GM19351 (cell line): ENCODE measurements around the gene HECTD4.
"Not testable (repeated sequence)": the region's sequence is repeated elsewhere in the genome, so short reads cannot be mapped to it uniquely, and the experiment has no call there.

Source experiments
- ATAC-seq: cut with Tn5 transposase; IDR thresholded peaks from one replicate; pipeline ENCODE4 v1.9.1; 2021; ENCODE audit warnings: mild to moderate bottlenecking, moderate library complexity; ENCODE audit not compliant: unreplicated experiment

The HECTD4 gene

GRCh38 chr12:112226768-112227167, 155.5 kb downstream of the HECTD4 start:
- no peak for ATAC-seq

- not testable (repeated sequence) for ATAC-seq
Measured at GRCh38 chr12:112220628-112221027, 161.6 kb downstream of the HECTD4 start.

- no peak for ATAC-seq
Measured at GRCh38 chr12:112219195-112219594, 163.0 kb downstream of the HECTD4 start.

- ATAC-seq, result no peak
Measured at GRCh38 chr12:112218150-112218549, 164.1 kb downstream of the HECTD4 start.

- no peak for ATAC-seq
Measured at GRCh38 chr12:112217647-112218046, 164.6 kb downstream of the HECTD4 start.

GRCh38 chr12:112216223-112216622, 166.0 kb downstream of the HECTD4 start:
- ATAC-seq, result no peak

- no peak for ATAC-seq
Measured at GRCh38 chr12:112214064-112214463, 168.2 kb downstream of the HECTD4 start.

GRCh38 chr12:112208301-112208910, 173.8 kb downstream of the HECTD4 start:
- ATAC-seq, result no peak

GRCh38 chr12:112207397-112207924, 174.8 kb downstream of the HECTD4 start:
- ATAC-seq, result no peak

- ATAC-seq, result no peak
Measured at GRCh38 chr12:112206944-112207343, 175.3 kb downstream of the HECTD4 start.

- no peak for ATAC-seq
Measured at GRCh38 chr12:112199136-112199535, 183.1 kb downstream of the HECTD4 start.

GRCh38 chr12:112198120-112198733, 184.0 kb downstream of the HECTD4 start:
- no peak for ATAC-seq

- ATAC-seq, result no peak
Measured at GRCh38 chr12:112196196-112196875, 185.9 kb downstream of the HECTD4 start.

- no peak for ATAC-seq
Measured at GRCh38 chr12:112194601-112195247, 187.5 kb downstream of the HECTD4 start.

- ATAC-seq, result no peak
Measured at GRCh38 chr12:112192475-112192874, 189.8 kb downstream of the HECTD4 start.

GRCh38 chr12:112191840-112192321, 190.3 kb downstream of the HECTD4 start:
- no peak for ATAC-seq

GRCh38 chr12:112191201-112191600, 191.0 kb downstream of the HECTD4 start:
- no peak for ATAC-seq

- ATAC-seq, result no peak
Measured at GRCh38 chr12:112190231-112191025, 191.8 kb downstream of the HECTD4 start.

- ATAC-seq, result no peak
Measured at GRCh38 chr12:112188130-112188830, 194.0 kb downstream of the HECTD4 start.
